GM23338 (cell line): ENCODE measurements around the gene MACF1. TPM values are rescaled to one million over a fixed set of nuclear protein-coding genes. Genes with fewer than 3 reads are reported as not detected.

Experiments
- ATAC-seq: fragments of 200-7000 bp; cut with Tn5 transposase; 3 replicates; pipeline ENCODE4 v1.9.1; 2020
- DNase-seq: peaks from one replicate; pipeline ENCODE4 v3.0.0-alpha.2; 2015; ENCODE audit warnings: low spot score
- H2AFZ ChIP-seq: fragments of 200-600 bp; sonication (generic); 2 replicates; pipeline ENCODE4 v1.8.0; 2016; ENCODE audit warnings: antibody characterized with exemption, mild to moderate bottlenecking, moderate library complexity
- H3F3A ChIP-seq: fragments of 200-600 bp; sonication (generic); replicated peaks from 2 replicates; pipeline ENCODE4 v1.8.0; 2017; ENCODE audit warnings: antibody characterized with exemption, mixed run types, low read depth
- H3K27ac ChIP-seq: fragments of 200-600 bp; sonication (generic); 2 replicates; pipeline ENCODE4 v1.6.1; 2016; ENCODE audit warnings: low read depth
- H3K27me3 ChIP-seq: fragments of 200-600 bp; sonication (generic); 2 replicates; pipeline ENCODE4 v1.8.0; 2016; ENCODE audit warnings: mild to moderate bottlenecking, mixed run types, moderate library complexity; ENCODE audit not compliant: insufficient read depth
- H3K36me3 ChIP-seq: fragments of 200-600 bp; sonication (generic); 2 replicates; pipeline ENCODE4 v1.8.0; 2016; ENCODE audit warnings: mild to moderate bottlenecking; ENCODE audit not compliant: insufficient read depth
- H3K4me1 ChIP-seq: fragments of 200-600 bp; sonication (generic); 2 replicates; pipeline ENCODE4 v1.8.0; 2016; ENCODE audit warnings: mild to moderate bottlenecking, moderate library complexity; ENCODE audit not compliant: insufficient read depth
- H3K4me2 ChIP-seq: fragments of 200-600 bp; sonication (generic); 2 replicates; pipeline ENCODE4 v1.7.1; 2017; ENCODE audit warnings: mixed run types
- H3K4me3 ChIP-seq: fragments of 200-600 bp; sonication (generic); 2 replicates; pipeline ENCODE4 v1.6.1; 2016; ENCODE audit warnings: mixed run types
- H3K79me2 ChIP-seq: fragments of 200-600 bp; sonication (generic); replicated peaks from 2 replicates; pipeline ENCODE4 v1.8.0; 2017; ENCODE audit warnings: mild to moderate bottlenecking; ENCODE audit not compliant: insufficient read depth
- H3K9me2 ChIP-seq: fragments of 200-600 bp; sonication (generic); 2 replicates; pipeline ENCODE4 v1.8.0; 2017; ENCODE audit not compliant: insufficient read depth
- H4K20me1 ChIP-seq: fragments of 200-600 bp; sonication (generic); replicated peaks from 2 replicates; pipeline ENCODE4 v1.8.0; 2017; ENCODE audit warnings: mild to moderate bottlenecking; ENCODE audit not compliant: insufficient read depth
- H3K27ac Mint-ChIP-seq: 2 replicates; pipeline ENCODE4 v1.8.0; 2020; ENCODE audit warnings: inconsistent platforms, mild to moderate bottlenecking, moderate library complexity, mixed read lengths
- H3K27me3 Mint-ChIP-seq: 3 replicates; pipeline ENCODE4 v1.8.0; 2022; ENCODE audit warnings: low read depth, mild to moderate bottlenecking, moderate library complexity, mixed read lengths, inconsistent platforms; ENCODE audit not compliant: insufficient read depth, poor library complexity
- H3K36me3 Mint-ChIP-seq: 3 replicates; pipeline ENCODE4 v1.8.0; 2021; ENCODE audit warnings: low read depth, mild to moderate bottlenecking, inconsistent platforms, moderate library complexity, mixed read lengths
- H3K4me1 Mint-ChIP-seq: 3 replicates; pipeline ENCODE4 v1.8.0; 2020; ENCODE audit warnings: mild to moderate bottlenecking, inconsistent platforms, mixed read lengths
- H3K4me3 Mint-ChIP-seq: 3 replicates; pipeline ENCODE4 v1.8.0; 2021; ENCODE audit warnings: moderate library complexity, mild to moderate bottlenecking, inconsistent platforms, mixed read lengths
- H3K9me3 Mint-ChIP-seq: 3 replicates; pipeline ENCODE4 v1.8.0; 2020; ENCODE audit warnings: moderate library complexity, mild to moderate bottlenecking, inconsistent platforms, mixed read lengths
- CREB1 ChIP-seq: fragments of 250-450 bp; sonication (Bioruptor Pico); IDR thresholded peaks from 2 replicates; pipeline ENCODE4 v1.5.0; 2020; ENCODE audit warnings: low read depth, mild to moderate bottlenecking, moderate library complexity
- EZH2phosphoT487 ChIP-seq: fragments of 200-600 bp; sonication (generic); IDR thresholded peaks from one replicate; pipeline ENCODE4 v1.8.1; 2018; ENCODE audit warnings: antibody characterized with exemption; ENCODE audit not compliant: unreplicated experiment
- JUNB ChIP-seq: IDR thresholded peaks from one replicate; pipeline ENCODE4 v1.6.1; 2016; ENCODE audit warnings: antibody characterized with exemption; ENCODE audit not compliant: unreplicated experiment
- REST ChIP-seq: IDR thresholded peaks from one replicate; pipeline ENCODE4 v1.6.1; 2018; ENCODE audit warnings: antibody characterized with exemption; ENCODE audit not compliant: unreplicated experiment
- ZNF331 ChIP-seq: fragments of 250-450 bp; sonication (Bioruptor Pico); IDR thresholded peaks from 2 replicates; pipeline ENCODE4 v1.5.0; 2020; ENCODE audit warnings: low read depth, mild to moderate bottlenecking, moderate library complexity
- polyA plus RNA-seq: library from polyadenylated mRNA; unstranded; fragments of >200 nt; fragmentation: Nextera tagmentation; extraction: Ambion mirVana; gene quantifications from 2 replicates; pipeline ENCODE4 v1.2.1, GENCODE V29; 2016
- total RNA-seq: library from RNA; depleted of rRNA; stranded (reverse); fragments of >200 nt; shearing (Covaris generic); gene quantifications from 2 replicates; pipeline ENCODE4 v1.2.3, GENCODE V29; 2014
- TF ChIP-seq, protein P1 (sequence below), 2 experiments: fragments of 200-600 bp in 1 of 2; sonication (generic) in 1 of 2; conservative IDR thresholded peaks; 2 replicates each; pipeline versions ENCODE4 v1.5.1 to v1.6.1; 2016 to 2017; ENCODE audit warnings: antibody characterized with exemption in 2 of 2, low read depth in 2 of 2, mild to moderate bottlenecking in 2 of 2, moderate library complexity in 1 of 2

Gene MACF1
- total and polyA plus RNA-seq, 2 experiments from 2014 or later = 104 to 399 TPM

DNA sequence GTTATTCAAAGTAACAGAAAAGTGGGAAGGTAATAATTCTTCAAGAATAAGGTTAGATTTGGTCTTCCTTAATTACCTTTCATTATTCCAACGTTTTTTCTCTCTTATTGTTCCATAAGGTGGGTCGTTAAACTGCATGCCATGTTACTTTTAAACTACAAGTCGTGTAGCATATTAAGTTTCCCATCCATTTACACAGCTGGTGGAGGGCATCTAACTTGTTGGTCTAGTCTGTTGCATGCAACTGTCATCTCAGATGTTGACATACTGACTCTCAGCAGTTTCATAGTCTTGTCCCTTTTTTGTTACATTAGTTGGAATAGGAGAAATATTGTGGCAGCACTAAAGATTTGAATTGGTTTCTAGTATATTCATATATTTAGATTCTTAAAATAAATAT lies 232.3 kb downstream of the MACF1 start:
- Mint-ChIP-seq H3K27me3 (no peaks in the 10 kb centered on the region), H3K4me1 (no peaks in the 10 kb centered on the region), H3K36me3 (peaks cover 82% of the 10 kb centered on the region), H3K4me3 (no peak overlapping the region), H3K27ac (no peak overlapping the region), H3K9me3 (no peaks in the 10 kb centered on the region)
- Histone ChIP-seq H3K27me3 (no peaks in the 10 kb centered on the region), H3K9me2 (no peaks in the 10 kb centered on the region), H3K36me3 (peaks cover 94% of the 10 kb centered on the region), H3K27ac (no peak overlapping the region), H3F3A (no peaks in the 10 kb centered on the region; the same call in 1 of the 2 replicates), H3K4me3 (no peak overlapping the region), H4K20me1 (peaks cover 6% of the 10 kb centered on the region; the same call in 1 of the 2 replicates), H3K4me1 (no peaks in the 10 kb centered on the region), H2AFZ (no peak overlapping the region), H3K4me2 (no peak overlapping the region), H3K79me2 (no peaks in the 10 kb centered on the region)
- no peak for TF ChIP-seq REST
- ATAC-seq = no peak
- DNase-seq = no peak

DNA sequence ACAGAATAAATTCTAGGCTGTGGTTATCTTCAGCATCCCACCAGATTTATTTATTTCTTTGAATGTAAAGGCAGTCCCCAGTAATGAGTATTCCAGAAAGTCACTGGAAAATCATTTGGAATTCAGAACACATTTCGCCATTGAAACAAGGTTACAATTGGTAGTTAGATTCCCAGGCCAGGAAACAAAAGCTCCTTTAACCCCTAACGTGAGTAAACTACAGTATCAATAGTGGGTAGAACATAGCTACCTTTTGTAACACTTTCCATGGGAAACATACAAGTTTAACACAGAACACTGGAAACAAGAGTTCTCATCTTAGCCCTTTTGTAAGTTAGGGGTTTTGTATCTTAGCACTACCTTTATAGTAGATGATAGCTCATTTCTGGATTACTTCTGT lies 233.5 kb downstream of the MACF1 start:
- H4K20me1 ChIP-seq = peaks cover 14% of the 10 kb centered on the region; the same call in 1 of the 2 replicates
- TF ChIP-seq CREB1 = no peak
- TF ChIP-seq, protein P1, sequence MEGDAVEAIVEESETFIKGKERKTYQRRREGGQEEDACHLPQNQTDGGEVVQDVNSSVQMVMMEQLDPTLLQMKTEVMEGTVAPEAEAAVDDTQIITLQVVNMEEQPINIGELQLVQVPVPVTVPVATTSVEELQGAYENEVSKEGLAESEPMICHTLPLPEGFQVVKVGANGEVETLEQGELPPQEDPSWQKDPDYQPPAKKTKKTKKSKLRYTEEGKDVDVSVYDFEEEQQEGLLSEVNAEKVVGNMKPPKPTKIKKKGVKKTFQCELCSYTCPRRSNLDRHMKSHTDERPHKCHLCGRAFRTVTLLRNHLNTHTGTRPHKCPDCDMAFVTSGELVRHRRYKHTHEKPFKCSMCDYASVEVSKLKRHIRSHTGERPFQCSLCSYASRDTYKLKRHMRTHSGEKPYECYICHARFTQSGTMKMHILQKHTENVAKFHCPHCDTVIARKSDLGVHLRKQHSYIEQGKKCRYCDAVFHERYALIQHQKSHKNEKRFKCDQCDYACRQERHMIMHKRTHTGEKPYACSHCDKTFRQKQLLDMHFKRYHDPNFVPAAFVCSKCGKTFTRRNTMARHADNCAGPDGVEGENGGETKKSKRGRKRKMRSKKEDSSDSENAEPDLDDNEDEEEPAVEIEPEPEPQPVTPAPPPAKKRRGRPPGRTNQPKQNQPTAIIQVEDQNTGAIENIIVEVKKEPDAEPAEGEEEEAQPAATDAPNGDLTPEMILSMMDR (conservative IDR thresholded peaks at IDR 0.05; ENCODE audit: low read depth in 2 of 2) = no peak
- no peak for TF ChIP-seq ZNF331 (CRISPR knock-in tag)
- TF ChIP-seq JUNB = no peak
- TF ChIP-seq EZH2phosphoT487 = no peak
- Mint-ChIP-seq H3K27ac (no peak overlapping the region), H3K27me3 (no peaks in the 10 kb centered on the region), H3K36me3 (peaks cover 82% of the 10 kb centered on the region), H3K4me1 (no peaks in the 10 kb centered on the region), H3K9me3 (no peaks in the 10 kb centered on the region), H3K4me3 (no peak overlapping the region)
- no peak overlapping the region for H3K4me2 ChIP-seq
- H3K27me3 ChIP-seq = no peaks in the 10 kb centered on the region
- no peaks in the 10 kb centered on the region for H3K79me2 ChIP-seq
- H3K4me3 ChIP-seq = no peak overlapping the region
- no peaks in the 10 kb centered on the region for H3K9me2 ChIP-seq
- no peak for ATAC-seq
- H3K27ac ChIP-seq = no peak overlapping the region
- H3K4me1 ChIP-seq = no peaks in the 10 kb centered on the region
- peaks cover 96% of the 10 kb centered on the region for H3K36me3 ChIP-seq
- no peaks in the 10 kb centered on the region; the same call in 1 of the 2 replicates for H3F3A ChIP-seq
- DNase-seq = no peak
- no peak overlapping the region for H2AFZ ChIP-seq
